CD4-positive, alpha-beta T cell (primary cell): Measurements from ENCODE around the gene DCLK1. TPM values are rescaled to one million over a fixed set of nuclear protein-coding genes. Genes with fewer than 3 reads are reported as not detected.

Experiments
- ATAC-seq: fragments of 200-7000 bp; cut with Tn5 transposase; one replicate; pipeline ENCODE4 v1.10.0; 2022; ENCODE audit warnings: mild to moderate bottlenecking; ENCODE audit not compliant: poor library complexity
- CTCF ChIA-PET: fragments of 350-600 bp; sonication (Branson Sonifier 250); formaldehyde crosslinking; loops from one replicate; lab custom pipeline; 2021; ENCODE audit warnings: antibody characterized with exemption, inconsistent platforms; lab: Charles Lee
- POLR2A ChIA-PET: fragments of 350-600 bp; sonication (Branson Sonifier 250); formaldehyde crosslinking; loops from one replicate; lab custom pipeline; 2021; ENCODE audit warnings: antibody characterized with exemption, inconsistent platforms; lab: Charles Lee
- DNase-seq, 14 experiments: peaks; one replicate each; pipeline ENCODE4 v3.0.0-alpha.2; 2013 to 2020; ENCODE audit warnings: mixed read lengths in 2 of 14
- H3K27ac ChIP-seq, 2 donors: one replicate each; pipeline versions ENCODE4 v1.5.1 to v1.7.0; 2013; ENCODE audit warnings: low read length in 2 of 2, low read depth in 1 of 2, mild to moderate bottlenecking in 1 of 2
- H3K27me3 ChIP-seq, 2 experiments: 1 replicate in 1 of 2; 2 replicates in 1 of 2; pipeline versions ENCODE4 v1.6.1 to v1.7.0; 2013; ENCODE audit warnings: low read length in 2 of 2, control low read depth in 1 of 2, mild to moderate bottlenecking in 1 of 2, moderate library complexity in 1 of 2; ENCODE audit not compliant: insufficient read depth in 2 of 2, control insufficient read depth in 1 of 2
- H3K36me3 ChIP-seq: one replicate; pipeline ENCODE4 v1.6.1; 2013; ENCODE audit warnings: low read length, control low read depth; ENCODE audit not compliant: insufficient read depth
- H3K4me1 ChIP-seq: one replicate; pipeline ENCODE4 v1.6.1; 2013; ENCODE audit warnings: low read length, control low read depth; ENCODE audit not compliant: insufficient read depth
- H3K4me3 ChIP-seq: one replicate; pipeline ENCODE4 v1.5.1; 2013; ENCODE audit warnings: mild to moderate bottlenecking, low read length, moderate library complexity
- H3K9me3 ChIP-seq, 2 experiments: 1 replicate in 1 of 2; 2 replicates in 1 of 2; pipeline versions ENCODE4 v1.6.1 to v1.7.0; 2013; ENCODE audit warnings: low read length in 2 of 2, mild to moderate bottlenecking in 2 of 2, control low read depth in 1 of 2, moderate library complexity in 1 of 2; ENCODE audit not compliant: control insufficient read depth in 1 of 2, insufficient read depth in 1 of 2
- H3K27ac Mint-ChIP-seq: one replicate; pipeline ENCODE4 v1.8.0; 2020; ENCODE audit warnings: mixed read lengths
- H3K27me3 Mint-ChIP-seq: one replicate; pipeline ENCODE4 v1.8.0; 2021; ENCODE audit warnings: mixed read lengths
- H3K36me3 Mint-ChIP-seq: one replicate; pipeline ENCODE4 v1.8.0; 2021; ENCODE audit warnings: low read depth, mixed read lengths
- H3K4me1 Mint-ChIP-seq: one replicate; pipeline ENCODE4 v1.8.0; 2021; ENCODE audit warnings: low read depth, mixed read lengths
- H3K4me3 Mint-ChIP-seq: one replicate; pipeline ENCODE4 v1.8.0; 2020; ENCODE audit warnings: mild to moderate bottlenecking, mixed read lengths
- H3K9me3 Mint-ChIP-seq: one replicate; pipeline ENCODE4 v1.8.0; 2020; ENCODE audit warnings: mixed read lengths
- CTCF ChIP-seq: fragments of 200-600 bp; IDR thresholded peaks from one replicate; pipeline ENCODE4 v1.8.0; 2022; ENCODE audit warnings: antibody characterized with exemption, mild to moderate bottlenecking
- intact Hi-C, 2 experiments: fragments of 100-400 bp; cut with DNase I in 1 of 2; cut with micrococcal nuclease in 1 of 2; formaldehyde crosslinking; loops; one replicate each; pipeline versions ENCODE4 v1.15.1 to v1.9.0; 2023 to 2025; cut with DNase I, micrococcal nuclease
- total RNA-seq, 174 experiments: library from RNA in 2 of 174; stranded (reverse) in 2 of 174; gene quantifications; one replicate each; pipeline ENCODE4 v1.2.3 and lab custom pipeline; 2021 to 2026

DCLK1 gene
- total RNA-seq, 2 experiments from 2014 or later = not detected

- no peak for TF ChIP-seq CTCF
- no peaks in the 10 kb centered on the region for H3K27me3 ChIP-seq
- H3K36me3 Mint-ChIP-seq = no peaks in the 10 kb centered on the region
- no peak overlapping the region for H3K27ac ChIP-seq
- H3K27me3 Mint-ChIP-seq = no peaks in the 10 kb centered on the region
- DNase-seq (no peak), ATAC-seq (no peak)
- intact Hi-C loops = no loop called here
- H3K36me3 ChIP-seq = no peaks in the 10 kb centered on the region
- no peak overlapping the region for H3K4me3 ChIP-seq
- H3K4me1 ChIP-seq = no peaks in the 10 kb centered on the region
- no peaks in the 10 kb centered on the region for H3K9me3 Mint-ChIP-seq
- no peak overlapping the region for H3K4me3 Mint-ChIP-seq
- H3K4me1 Mint-ChIP-seq = no peaks in the 10 kb centered on the region
- H3K9me3 ChIP-seq = no peaks in the 10 kb centered on the region
- CTCF ChIA-PET = no interaction called here
- POLR2A ChIA-PET = no interaction called here
- no peak overlapping the region for H3K27ac Mint-ChIP-seq
Measured at GRCh38 chr13:35804901-35805300, 326.3 kb downstream of the DCLK1 start.

- Mint-ChIP-seq H3K4me1 (no peaks in the 10 kb centered on the region), H3K4me3 (no peak overlapping the region), H3K27me3 (no peaks in the 10 kb centered on the region), H3K27ac (no peak overlapping the region), H3K9me3 (no peaks in the 10 kb centered on the region), H3K36me3 (no peaks in the 10 kb centered on the region)
- Histone ChIP-seq H3K4me3 (no peak overlapping the region), H3K27ac (no peak overlapping the region), H3K9me3 (no peaks in the 10 kb centered on the region), H3K36me3 (no peaks in the 10 kb centered on the region), H3K27me3 (no peaks in the 10 kb centered on the region), H3K4me1 (no peaks in the 10 kb centered on the region)
- no peak for TF ChIP-seq CTCF
- ChIA-PET POLR2A (no interaction called here), CTCF (no interaction called here)
- ATAC-seq = no peak
- no peak for DNase-seq
- intact Hi-C loops = no loop called here
Measured at GRCh38 chr13:35797991-35798390, 333.2 kb downstream of the DCLK1 start.

GRCh38 chr13:35797244-35797643 is 333.9 kb downstream of the DCLK1 start:
- Histone ChIP-seq H3K4me1 (no peaks in the 10 kb centered on the region), H3K27me3 (no peaks in the 10 kb centered on the region), H3K36me3 (no peaks in the 10 kb centered on the region), H3K4me3 (no peak overlapping the region), H3K9me3 (no peaks in the 10 kb centered on the region), H3K27ac (no peak overlapping the region)
- ATAC-seq = no peak
- H3K4me3 Mint-ChIP-seq = no peak overlapping the region
- H3K36me3 Mint-ChIP-seq = no peaks in the 10 kb centered on the region
- no peak for TF ChIP-seq CTCF
- POLR2A ChIA-PET = no interaction called here
- no peak for DNase-seq
- H3K27ac Mint-ChIP-seq = no peak overlapping the region
- H3K27me3 Mint-ChIP-seq = no peaks in the 10 kb centered on the region
- CTCF ChIA-PET = no interaction called here
- H3K9me3 Mint-ChIP-seq = no peaks in the 10 kb centered on the region
- no peaks in the 10 kb centered on the region for H3K4me1 Mint-ChIP-seq
- intact Hi-C loops = no loop called here
